GM19328 (cell line): ENCODE results near the gene GYS2.

Experiments used
- ATAC-seq: cut with Tn5 transposase; IDR thresholded peaks from one replicate; pipeline ENCODE4 v1.9.1; 2021; ENCODE audit warnings: mild to moderate bottlenecking, moderate library complexity; ENCODE audit not compliant: unreplicated experiment

Gene GYS2

GRCh38 chr12:21509768-21510167 lies 94.9 kb downstream of the GYS2 start:
- peak; percentile 89 for ATAC-seq

DNA sequence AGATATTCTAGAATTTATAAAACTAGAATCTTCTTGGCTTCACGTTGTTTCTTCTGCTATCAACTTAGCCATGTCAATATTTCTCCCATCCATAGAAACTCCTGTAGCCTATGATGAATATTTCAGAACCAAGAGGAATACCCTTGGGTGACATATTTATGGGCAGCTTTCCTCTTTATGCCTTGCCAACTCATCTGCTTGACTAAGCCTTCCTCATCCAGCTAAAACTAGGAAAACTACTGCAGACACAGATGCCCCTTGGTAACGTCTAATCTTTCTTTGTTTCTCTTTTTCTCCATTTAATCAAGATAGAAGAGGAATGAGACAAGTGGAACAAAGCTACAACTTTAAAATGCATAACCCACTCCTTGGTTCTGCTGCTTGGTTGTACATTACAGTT lies 96.8 kb downstream of the GYS2 start:
- no peak for ATAC-seq

DNA sequence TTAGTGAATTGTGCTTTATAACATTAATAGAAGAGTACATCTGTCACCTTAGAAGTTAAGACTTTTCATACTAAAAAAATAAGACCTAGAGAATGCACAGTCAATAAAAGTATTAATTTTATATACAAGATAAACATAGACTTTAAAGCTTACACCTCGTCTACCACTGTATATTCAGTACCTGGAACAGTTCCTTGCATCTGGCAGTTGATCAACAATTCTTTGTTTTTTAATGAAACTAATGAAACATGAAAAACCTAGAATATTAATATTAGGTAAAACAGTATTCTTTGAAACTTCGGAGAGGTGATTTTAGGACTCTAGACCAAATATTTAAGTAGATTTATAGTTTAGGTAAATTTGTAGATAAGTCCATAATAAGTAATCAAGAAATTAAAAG lies 98.8 kb downstream of the GYS2 start:
- no peak for ATAC-seq

GRCh38 chr12:21502872-21503271 lies 101.8 kb downstream of the GYS2 start:
- no peak for ATAC-seq

- ATAC-seq = peak; percentile 0
Observed at GRCh38 chr12:21502164-21502496, 102.5 kb downstream of the GYS2 start.

DNA sequence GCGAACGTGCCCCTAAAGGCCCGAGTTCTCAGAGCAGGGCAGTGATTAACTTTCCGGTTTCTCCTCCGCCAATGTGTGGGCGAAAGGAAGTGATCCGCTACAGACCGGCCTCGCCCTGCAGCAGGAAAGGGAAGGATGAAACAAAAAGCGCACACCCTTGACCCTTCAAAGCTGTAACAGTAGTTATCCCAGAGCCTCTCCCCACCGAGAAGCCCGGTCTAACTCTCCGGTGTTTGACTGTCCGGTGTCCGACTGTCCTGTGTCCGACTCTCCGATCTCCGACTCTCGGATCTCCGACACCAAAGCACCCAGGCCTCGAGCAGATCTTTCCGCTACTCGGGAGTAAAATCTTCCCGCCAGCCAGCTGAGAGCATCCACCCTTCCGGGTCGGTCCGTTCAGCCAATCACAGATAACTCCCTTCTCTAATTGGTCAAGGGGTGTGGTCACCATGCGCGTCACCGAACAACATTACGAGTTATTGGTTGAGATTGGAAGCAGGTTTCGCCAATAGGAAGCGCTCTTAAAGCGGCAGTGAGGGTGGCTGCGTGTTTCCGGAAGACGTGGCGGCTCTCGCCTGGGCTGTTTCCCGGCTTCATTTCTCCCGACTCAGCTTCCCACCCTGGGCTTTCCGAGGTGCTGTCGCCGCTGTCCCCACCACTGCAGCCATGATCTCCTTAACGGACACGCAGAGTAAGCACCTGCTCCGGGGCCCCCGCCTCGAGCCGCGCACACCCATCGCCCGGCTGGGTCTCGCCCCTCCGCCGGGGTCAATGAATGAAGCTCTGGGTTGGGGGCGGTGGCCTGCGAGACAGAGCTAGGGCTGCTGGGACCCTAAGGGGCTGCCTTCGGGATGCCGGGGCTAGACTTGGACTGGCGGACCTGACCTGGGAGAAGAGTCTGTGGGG lies 103.1 kb downstream of the GYS2 start, which contains the start of the genes GOLT1B and RECQL:
Gene GOLT1B, plus strand, starts transcription at position 532 of the 906 bp plus-strand sequence. Its CDS starts 135 bp downstream, at position 667.
Gene RECQL, minus strand, starts transcription at position 378 of the 906 bp plus-strand sequence. CDS start 2,065 bp downstream, outside the sequence.
- peak; percentile 99 for ATAC-seq

GRCh38 chr12:21500786-21501257 lies 103.8 kb downstream of the GYS2 start:
- ATAC-seq = peak; percentile 3

- no peak for ATAC-seq
Observed at GRCh38 chr12:21499765-21500164, 104.9 kb downstream of the GYS2 start.
